A549 (cell line): ENCODE data around the gene HEXIM2. TPM values are rescaled to one million over a fixed set of nuclear protein-coding genes. Genes with fewer than 3 reads are reported as not detected.

Source experiments
- ATAC-seq, 2 experiments: fragments of 200-7000 bp in 1 of 2; fragments of >200 bp in 1 of 2; cut with Nextera tagmentation in 1 of 2; cut with Tn5 transposase in 1 of 2; 3 replicates each; pipeline versions ENCODE4 v1.8.0 to v1.9.1; 2018 to 2020; ENCODE audit warnings: mild to moderate bottlenecking in 1 of 2, moderate library complexity in 1 of 2
- CTCF ChIA-PET: fragments of 300-600 bp; sonication (Branson Sonifier 250); formaldehyde crosslinking; extraction: SDS; loops from one replicate; lab custom pipeline; 2021; ENCODE audit warnings: antibody characterized with exemption, inconsistent platforms; lab: Yijun Ruan, JAX
- POLR2A ChIA-PET: fragments of 350-600 bp; formaldehyde crosslinking; extraction: SDS; loops from one replicate; lab custom pipeline; 2021; ENCODE audit warnings: antibody characterized with exemption, inconsistent platforms; lab: Yijun Ruan, JAX
- DNase-seq, 2 experiments: peaks; one replicate each; pipeline versions ENCODE4 v3.0.0 to v3.0.0-alpha.2; 2011 to 2016; ENCODE audit warnings: low read depth in 1 of 2, low spot score in 1 of 2
- FAIRE-seq: peaks from 2 replicates; lab custom pipeline; 2011; peaks lifted over from hg19 to GRCh38; lab: Jason Lieb, UNC
- H3K27ac ChIP-seq, 2 experiments: fragments of >200 bp; sonication (Bioruptor Twin); formaldehyde crosslinking; 3 replicates each; pipeline ENCODE4 v1.5.1; 2016 to 2017
- H3K4me1 ChIP-seq: fragments of >200 bp; sonication (Bioruptor Twin); formaldehyde crosslinking; 3 replicates; pipeline ENCODE4 v1.6.1; 2016
- H3K4me2 ChIP-seq: fragments of >200 bp; sonication (Bioruptor Twin); formaldehyde crosslinking; 3 replicates; pipeline ENCODE4 v1.6.1; 2016
- H3K4me3 ChIP-seq: fragments of >200 bp; sonication (Bioruptor Twin); formaldehyde crosslinking; 3 replicates; pipeline ENCODE4 v1.5.1; 2016
- H3K9me3 ChIP-seq: fragments of >200 bp; sonication (Bioruptor Twin); formaldehyde crosslinking; 3 replicates; pipeline ENCODE4 v1.6.1; 2016
- CTCF ChIP-seq: fragments of >200 bp; sonication (Bioruptor Twin); formaldehyde crosslinking; IDR thresholded peaks from 3 replicates; pipeline ENCODE4 v1.5.1; 2016
- ELK1 ChIP-seq: fragments of 150-350 bp; IDR thresholded peaks from 2 replicates; pipeline ENCODE4 v1.6.1; 2014; ENCODE audit warnings: low read depth, mild to moderate bottlenecking, low read length
- FOSL2 ChIP-seq, 2 experiments: fragments of 450-650 bp in 1 of 2; fragments of >200 bp in 1 of 2; sonication (Bioruptor Twin) in 1 of 2; formaldehyde crosslinking; IDR thresholded peaks; 2 replicates each; pipeline versions ENCODE4 v1.5.0 to v1.6.1; 2016 to 2020; ENCODE audit warnings: mild to moderate bottlenecking in 1 of 2, moderate library complexity in 1 of 2
- FOXS1 ChIP-seq: fragments of 250-450 bp; sonication (Bioruptor Pico); IDR thresholded peaks from 2 replicates; pipeline ENCODE4 v1.5.0; 2020; ENCODE audit warnings: mild to moderate bottlenecking, moderate library complexity
- GATA3 ChIP-seq: IDR thresholded peaks from 2 replicates; pipeline ENCODE4 v1.6.1; 2012; ENCODE audit warnings: borderline replicate concordance
- HMGXB4 ChIP-seq: fragments of 250-450 bp; sonication (Bioruptor Pico); IDR thresholded peaks from 2 replicates; pipeline ENCODE4 v1.5.0; 2021; ENCODE audit warnings: mild to moderate bottlenecking, moderate library complexity, borderline replicate concordance
- KDM1A ChIP-seq: fragments of 200-600 bp; sonication (generic); IDR thresholded peaks from 2 replicates; pipeline ENCODE4 v1.6.1; 2016; ENCODE audit warnings: low read depth, mild to moderate bottlenecking
- MAFK ChIP-seq: fragments of 450-650 bp; IDR thresholded peaks from 2 replicates; pipeline ENCODE4 v1.6.1; 2014; ENCODE audit not compliant: partially characterized antibody
- MAX ChIP-seq: IDR thresholded peaks from 2 replicates; pipeline ENCODE4 v1.6.1; 2012
- NPAS2 ChIP-seq: fragments of 250-450 bp; sonication (Bioruptor Pico); IDR thresholded peaks from 2 replicates; pipeline ENCODE4 v1.8.0; 2022; ENCODE audit warnings: mild to moderate bottlenecking, moderate library complexity, borderline replicate concordance
- NR3C1 ChIP-seq: fragments of >200 bp; sonication (Bioruptor Twin); formaldehyde crosslinking; IDR thresholded peaks from 3 replicates; pipeline ENCODE4 v1.6.1; 2017
- REST ChIP-seq: fragments of 200-600 bp; sonication (generic); IDR thresholded peaks from 2 replicates; pipeline ENCODE4 v1.6.1; 2016; ENCODE audit warnings: antibody characterized with exemption, mild to moderate bottlenecking, moderate library complexity
- SMC3 ChIP-seq: fragments of >200 bp; sonication (Bioruptor Twin); formaldehyde crosslinking; IDR thresholded peaks from 3 replicates; pipeline ENCODE4 v1.6.1; 2018; ENCODE audit warnings: inconsistent platforms
- ZC3H11A ChIP-seq: fragments of 450-650 bp; IDR thresholded peaks from 2 replicates; pipeline ENCODE4 v1.6.1; 2014; ENCODE audit warnings: antibody characterized with exemption, mild to moderate bottlenecking
- WGBS: methylation state at CpG from one replicate; pipeline ENCODE4 v1.1.6; 2017; ENCODE audit errors: missing lambda C conversion rate; 5-methylcytosine and 5-hydroxymethylcytosine counted together
- polyA plus RNA-seq, 4 experiments: library from polyadenylated mRNA; depleted of rRNA in 3 of 4; stranded (reverse); fragments of >200 nt; fragmentation: RNase III in 1 of 4; extraction: RNeasy Plus Mini Kit Qiagen cat#74134 plus additional on column Dnase treatment in 1 of 4; gene quantifications; 2 replicates in 3 of 4; 3 replicates in 1 of 4; pipeline ENCODE4 v1.2.3, GENCODE V29; 2011 to 2017

Gene HEXIM2
- polyA plus RNA-seq, 2 of the 4 experiments (the other 2 are of a cell fraction), result 15.5 to 23.1 TPM

GRCh38 chr17:45118691-45119090 lies 43.0 kb upstream of the HEXIM2 start:
- H3K9me3 ChIP-seq, result no peaks in the 10 kb centered on the region
- DNase-seq (no peak), ATAC-seq (no peak), FAIRE-seq (no peak)
- WGBS, result 90% methylated on average over 23 of the region's 23 CpGs
- H3K27ac ChIP-seq, result no peak overlapping the region
- no peak overlapping the region for H3K4me3 ChIP-seq
- H3K4me2 ChIP-seq, result no peak overlapping the region
- CTCF ChIA-PET, result interaction anchor here (0.6 to 12.0 kb wide), 12 partner anchors 10 to 200 kb away, joined by 3 to 288 read pairs (median 6); partner anchors contain the start of genes ACBD4, HEXIM1 and PLCD3
- peaks cover 29% of the 10 kb centered on the region for H3K4me1 ChIP-seq
- POLR2A ChIA-PET, result interaction anchor here (0.8 to 1.5 kb wide), 2 partner anchors 13 to 58 kb away, joined by 4 read pairs; partner anchors contain the start of gene NMT1
- TF ChIP-seq MAX, result no peak
- no peak for TF ChIP-seq CTCF
- TF ChIP-seq NR3C1, result no peak
- no peak for TF ChIP-seq REST
- no peak for TF ChIP-seq FOSL2 (IDR thresholded peaks at IDR 0.05)
- no peak for TF ChIP-seq FOSL2 (CRISPR knock-in tag; IDR thresholded peaks at IDR 0.05)
- TF ChIP-seq ELK1, result no peak
- no peak for TF ChIP-seq KDM1A
- TF ChIP-seq ZC3H11A, result no peak
- TF ChIP-seq, all 56 proteins: peak for 0

- ATAC-seq (no peak), DNase-seq (no peak), FAIRE-seq (no peak)
- ChIA-PET POLR2A (no interaction called here), CTCF (interaction anchor here (0.7 to 12.0 kb wide), 9 partner anchors 11 to 218 kb away, joined by 3 to 288 read pairs (median 6); partner anchors contain the start of genes ACBD4, HEXIM1 and PLCD3)
- 96% methylated on average over 8 of the region's 8 CpGs for WGBS
- H3K9me3 ChIP-seq, result no peaks in the 10 kb centered on the region
- peaks cover 42% of the 10 kb centered on the region for H3K4me1 ChIP-seq
- no peak overlapping the region for H3K4me2 ChIP-seq
- TF ChIP-seq NPAS2 (no peak), MAFK (no peak), REST (no peak), HMGXB4 (CRISPR knock-in tag) (no peak), FOXS1 (CRISPR knock-in tag) (no peak), GATA3 (no peak), CTCF (no peak), SMC3 (no peak)
- peak overlapping the region in 1 of 2 experiments; percentile 95; a peak in 2 of 6 replicates for H3K27ac ChIP-seq
- no peak overlapping the region for H3K4me3 ChIP-seq
Measured at GRCh38 chr17:45119964-45120363, 41.7 kb upstream of the HEXIM2 start.
